ENCODE measurements around the gene LGALS4.

LGALS4 gene

GRCh38 chr19:38834590-38834989 lies 21.8 kb upstream of the LGALS4 start:
- Histone ChIP-seq H2BK12ac (ENCODE audit: low read length) (no peak overlapping the region), H2BK5ac (ENCODE audit: low read depth, low read length, poor library complexity) (no peak overlapping the region), H3K4me1 (ENCODE audit: control insufficient read depth in 1 of 2, insufficient read depth in 2 of 2, low read length in 2 of 2) (peaks cover 39 to 54% of the 10 kb centered on the region in 2 experiments), H3K79me1 (ENCODE audit: low read length) (peaks cover 51% of the 10 kb centered on the region), H2AK5ac (ENCODE audit: low read length) (no peak overlapping the region), H3K9me3 (ENCODE audit: insufficient read depth, low read depth, low read length) (no peaks in the 10 kb centered on the region), H3K23ac (ENCODE audit: low read length) (no peak overlapping the region), H3K79me2 (ENCODE audit: control insufficient read depth, insufficient read depth, low read length, poor library complexity) (peaks cover 16% of the 10 kb centered on the region), H4K8ac (ENCODE audit: low read depth, low read length) (no peak overlapping the region), H4K91ac (ENCODE audit: low read depth, low read length) (no peak overlapping the region), H2BK120ac (ENCODE audit: insufficient read depth, low read length, poor library complexity) (no peak overlapping the region), H3K36me3 (ENCODE audit: control insufficient read depth in 1 of 2, insufficient read depth in 2 of 2, low read length in 2 of 2) (peaks cover 33 to 36% of the 10 kb centered on the region in 2 experiments), H3K14ac (ENCODE audit: low read length) (no peak overlapping the region), H3K27me3 (ENCODE audit: insufficient read depth, low read length) (no peaks in the 10 kb centered on the region), H2AFZ (ENCODE audit: insufficient read depth, low read length, poor library complexity) (no peak overlapping the region), H3K4me2 (ENCODE audit: low read length) (no peak overlapping the region), H4K12ac (ENCODE audit: low read depth, low read length) (no peak overlapping the region), H3K4ac (ENCODE audit: low read depth, low read length) (no peak overlapping the region), H3K9ac (ENCODE audit: low read length) (no peak overlapping the region), H3K4me3 (ENCODE audit: low read depth, low read length) (no peak overlapping the region), H3K27ac (ENCODE audit: low read depth, low read length) (no peak overlapping the region), H3K18ac (ENCODE audit: low read length) (no peak overlapping the region)
- WGBS (ENCODE audit: extremely low coverage, insufficient coverage, insufficient read length), result no CpG with 5 or more reads among the region's 6 CpGs
- peak; percentile 24 to 53 for DNase-seq

GRCh38 chr19:38834104-38834490 lies 21.4 kb upstream of the LGALS4 start:
- Histone ChIP-seq H3K27ac (ENCODE audit: low read depth, low read length) (no peak overlapping the region), H3K9ac (ENCODE audit: low read length) (no peak overlapping the region), H3K9me3 (ENCODE audit: insufficient read depth, low read depth, low read length) (no peaks in the 10 kb centered on the region), H3K4me3 (ENCODE audit: low read depth, low read length) (no peak overlapping the region), H2BK120ac (ENCODE audit: insufficient read depth, low read length, poor library complexity) (no peak overlapping the region), H3K36me3 (ENCODE audit: control insufficient read depth in 1 of 2, insufficient read depth in 2 of 2, low read length in 2 of 2) (peaks cover 32 to 33% of the 10 kb centered on the region in 2 experiments), H3K18ac (ENCODE audit: low read length) (no peak overlapping the region), H2BK5ac (ENCODE audit: low read depth, low read length, poor library complexity) (no peak overlapping the region), H3K79me2 (ENCODE audit: control insufficient read depth, insufficient read depth, low read length, poor library complexity) (peaks cover 16% of the 10 kb centered on the region), H4K8ac (ENCODE audit: low read depth, low read length) (no peak overlapping the region), H4K91ac (ENCODE audit: low read depth, low read length) (no peak overlapping the region), H2AFZ (ENCODE audit: insufficient read depth, low read length, poor library complexity) (no peak overlapping the region), H3K4me1 (ENCODE audit: control insufficient read depth in 1 of 2, insufficient read depth in 2 of 2, low read length in 2 of 2) (peaks cover 35 to 51% of the 10 kb centered on the region in 2 experiments), H3K27me3 (ENCODE audit: insufficient read depth, low read length) (no peaks in the 10 kb centered on the region), H2AK5ac (ENCODE audit: low read length) (no peak overlapping the region), H2BK12ac (ENCODE audit: low read length) (no peak overlapping the region), H3K4me2 (ENCODE audit: low read length) (no peak overlapping the region), H3K4ac (ENCODE audit: low read depth, low read length) (no peak overlapping the region), H3K79me1 (ENCODE audit: low read length) (peaks cover 48% of the 10 kb centered on the region), H3K23ac (ENCODE audit: low read length) (no peak overlapping the region), H3K14ac (ENCODE audit: low read length) (no peak overlapping the region), H4K12ac (ENCODE audit: low read depth, low read length) (no peak overlapping the region)
- WGBS (ENCODE audit: extremely low coverage, insufficient coverage, insufficient read length), result no CpG with 5 or more reads among the region's 4 CpGs
- DNase-seq, result peak in 1 of 2 donors; percentile 32

- WGBS (ENCODE audit: extremely low coverage, insufficient coverage, insufficient read length), result no CpG with 5 or more reads among the region's 7 CpGs
- H4K91ac ChIP-seq (ENCODE audit: low read depth, low read length), result peak overlapping the region; percentile 88
- H3K4me2 ChIP-seq (ENCODE audit: low read length), result no peak overlapping the region
- no peak overlapping the region for H2BK120ac ChIP-seq (ENCODE audit: insufficient read depth, low read length, poor library complexity)
- H3K23ac ChIP-seq (ENCODE audit: low read length), result no peak overlapping the region
- peaks cover 31 to 45% of the 10 kb centered on the region in 2 experiments for H3K4me1 ChIP-seq (ENCODE audit: control insufficient read depth in 1 of 2, insufficient read depth in 2 of 2, low read length in 2 of 2)
- no peak overlapping the region for H3K18ac ChIP-seq (ENCODE audit: low read length)
- no peak overlapping the region for H4K8ac ChIP-seq (ENCODE audit: low read depth, low read length)
- no peak for DNase-seq
- no peak overlapping the region for H2AK5ac ChIP-seq (ENCODE audit: low read length)
- H3K9me3 ChIP-seq (ENCODE audit: insufficient read depth, low read depth, low read length), result no peaks in the 10 kb centered on the region
- peak overlapping the region; percentile 37 for H2BK5ac ChIP-seq (ENCODE audit: low read depth, low read length, poor library complexity)
- peaks cover 13% of the 10 kb centered on the region for H3K79me2 ChIP-seq (ENCODE audit: control insufficient read depth, insufficient read depth, low read length, poor library complexity)
- no peaks in the 10 kb centered on the region for H3K27me3 ChIP-seq (ENCODE audit: insufficient read depth, low read length)
- H4K12ac ChIP-seq (ENCODE audit: low read depth, low read length), result no peak overlapping the region
- peak overlapping the region; percentile 52 for H3K14ac ChIP-seq (ENCODE audit: low read length)
- peaks cover 22 to 23% of the 10 kb centered on the region in 2 experiments for H3K36me3 ChIP-seq (ENCODE audit: control insufficient read depth in 1 of 2, insufficient read depth in 2 of 2, low read length in 2 of 2)
- no peak overlapping the region for H3K9ac ChIP-seq (ENCODE audit: low read length)
- peak overlapping the region; percentile 60 for H2BK12ac ChIP-seq (ENCODE audit: low read length)
- H3K79me1 ChIP-seq (ENCODE audit: low read length), result peaks cover 39% of the 10 kb centered on the region
- no peak overlapping the region for H3K4ac ChIP-seq (ENCODE audit: low read depth, low read length)
- no peak overlapping the region for H3K4me3 ChIP-seq (ENCODE audit: low read depth, low read length)
- H2AFZ ChIP-seq (ENCODE audit: insufficient read depth, low read length, poor library complexity), result no peak overlapping the region
- peak overlapping the region; percentile 59 for H3K27ac ChIP-seq (ENCODE audit: low read depth, low read length)
Measured at GRCh38 chr19:38833092-38833425, 20.3 kb upstream of the LGALS4 start.

GRCh38 chr19:38831142-38831605 lies 18.4 kb upstream of the LGALS4 start:
- Histone ChIP-seq H4K8ac (ENCODE audit: low read depth, low read length) (peak overlapping the region; percentile 92), H3K4me1 (ENCODE audit: control insufficient read depth in 1 of 2, insufficient read depth in 2 of 2, low read length in 2 of 2) (peaks cover 31 to 43% of the 10 kb centered on the region in 2 experiments), H2AFZ (ENCODE audit: insufficient read depth, low read length, poor library complexity) (peak overlapping the region; percentile 56), H3K79me2 (ENCODE audit: control insufficient read depth, insufficient read depth, low read length, poor library complexity) (peaks cover 5% of the 10 kb centered on the region), H2BK5ac (ENCODE audit: low read depth, low read length, poor library complexity) (peak overlapping the region; percentile 92), H3K4me2 (ENCODE audit: low read length) (peak overlapping the region; percentile 85), H3K4ac (ENCODE audit: low read depth, low read length) (peak overlapping the region; percentile 82), H3K27me3 (ENCODE audit: insufficient read depth, low read length) (no peaks in the 10 kb centered on the region), H4K91ac (ENCODE audit: low read depth, low read length) (peak overlapping the region; percentile 99), H3K18ac (ENCODE audit: low read length) (peak overlapping the region; percentile 71), H2BK120ac (ENCODE audit: insufficient read depth, low read length, poor library complexity) (peak overlapping the region; percentile 89), H3K9me3 (ENCODE audit: insufficient read depth, low read depth, low read length) (no peaks in the 10 kb centered on the region), H2BK12ac (ENCODE audit: low read length) (peak overlapping the region; percentile 32), H2AK5ac (ENCODE audit: low read length) (peak overlapping the region; percentile 92), H3K27ac (ENCODE audit: low read depth, low read length) (peak overlapping the region; percentile 99), H3K9ac (ENCODE audit: low read length) (peak overlapping the region; percentile 83), H3K14ac (ENCODE audit: low read length) (peak overlapping the region; percentile 91), H4K12ac (ENCODE audit: low read depth, low read length) (peak overlapping the region; percentile 55), H3K23ac (ENCODE audit: low read length) (no peak overlapping the region), H3K36me3 (ENCODE audit: control insufficient read depth in 1 of 2, insufficient read depth in 2 of 2, low read length in 2 of 2) (peaks cover 12 to 14% of the 10 kb centered on the region in 2 experiments), H3K79me1 (ENCODE audit: low read length) (peaks cover 36% of the 10 kb centered on the region), H3K4me3 (ENCODE audit: low read depth, low read length) (peak overlapping the region; percentile 72)
- no CpG with 5 or more reads among the region's 16 CpGs for WGBS (ENCODE audit: extremely low coverage, insufficient coverage, insufficient read length)
- peak; percentile 100 for DNase-seq
